SK-N-MC (cell line): ENCODE data around the gene RGN.

Experiments
- EZH2 ChIP-seq: fragments of 200-600 bp; sonication (generic); IDR thresholded peaks from one replicate; pipeline ENCODE4 v1.6.1; 2017; ENCODE audit warnings: antibody characterized with exemption
- FOXP2 ChIP-seq: optimal IDR thresholded peaks from 2 replicates; pipeline ENCODE3; 2011; ENCODE audit warnings: mild to moderate bottlenecking, moderate library complexity; ENCODE audit not compliant: insufficient read depth; ENCODE audit errors: extremely low read length, control extremely low read depth
- POLR2AphosphoS5 ChIP-seq: IDR thresholded peaks from 2 replicates; pipeline ENCODE4 v1.6.1; 2012; ENCODE audit warnings: mild to moderate bottlenecking, low read depth, low read length, borderline replicate concordance

- no peak for TF ChIP-seq POLR2AphosphoS5
- no peak for TF ChIP-seq EZH2
- TF ChIP-seq FOXP2, result no peak
Measured at GRCh38 chrX:47047989-47048388, 30.3 kb upstream of the RGN start.
